NCI-H1436 treated with DMSO at 0.1 percent for 48 hours (cell line): ENCODE measurements around the gene FAM117B.

Source experiments
- DNase-seq: peaks from one replicate; lab custom pipeline; 2025; lab: John Stamatoyannopoulos, UW

Gene FAM117B

GRCh38 chr2:202814226-202814625 lies 179.5 kb downstream of the FAM117B start:
- DNase-seq: no peak

GRCh38 chr2:202815548-202816360 lies 181.0 kb downstream of the FAM117B start:
- DNase-seq: no peak

GRCh38 chr2:202817771-202818170 lies 183.0 kb downstream of the FAM117B start:
- no peak for DNase-seq

GRCh38 chr2:202818321-202818720 lies 183.6 kb downstream of the FAM117B start:
- DNase-seq: no peak
